Transverse colon (tissue), 3 donors: ENCODE measurements around the gene PCARE.

Experiments used
- CTCF ChIP-seq, 5 experiments: fragments of 200-600 bp in 3 of 5; fragments of 450-650 bp in 2 of 5; sonication (generic) in 3 of 5; IDR thresholded peaks; 1 replicate in 2 of 5; 2 replicates in 3 of 5; pipeline ENCODE4 v1.5.1; 2016 to 2017; ENCODE audit warnings: antibody characterized with exemption in 5 of 5, inconsistent platforms in 3 of 5, mild to moderate bottlenecking in 2 of 5, moderate library complexity in 1 of 5
- EP300 ChIP-seq: sonication (generic); formaldehyde crosslinking; IDR thresholded peaks from one replicate; pipeline ENCODE4 v1.6.1; 2017; ENCODE audit warnings: antibody characterized with exemption, low read depth
- POLR2A ChIP-seq: fragments of 450-650 bp; IDR thresholded peaks from one replicate; pipeline ENCODE4 v1.6.1; 2016; ENCODE audit warnings: antibody characterized with exemption, mild to moderate bottlenecking, moderate library complexity

GRCh38 chr2:29047083-29047845, 27.1 kb downstream of the PCARE start:
- TF ChIP-seq CTCF (IDR thresholded peaks at IDR 0.05) (no peak), POLR2A (no peak), EP300 (no peak)
